Endothelial cell of umbilical vein (primary cell): ENCODE results near the gene LTO1. TPM values are rescaled to one million over a fixed set of nuclear protein-coding genes. Genes with fewer than 3 reads are reported as not detected.

Experiments used
- BruUV-seq: library from RNA; stranded (reverse); fragments of 400-500 nt; replicated peaks from 2 replicates; lab custom pipeline; 2021; lab: Mats Ljungman, UMichigan
- CTCF ChIA-PET: fragments of 300-600, 350-600 bp; sonication (Branson Sonifier 250); formaldehyde crosslinking; loops from one replicate; lab custom pipeline; 2021; ENCODE audit warnings: antibody characterized with exemption, inconsistent platforms; lab: Charles Lee
- POLR2A ChIA-PET: fragments of 300-600, 350-600 bp; sonication (Branson Sonifier 250); formaldehyde crosslinking; loops from one replicate; lab custom pipeline; 2021; ENCODE audit warnings: antibody characterized with exemption, inconsistent platforms; lab: Charles Lee
- DNase-seq: peaks from one replicate; pipeline ENCODE4 v3.0.0-alpha.2; 2011; ENCODE audit warnings: low read depth, low spot score
- FAIRE-seq: peaks from 2 replicates; lab custom pipeline; 2011; peaks lifted over from hg19 to GRCh38; lab: Jason Lieb, UNC
- H2AFZ ChIP-seq: 2 replicates; pipeline ENCODE4 v1.6.0; 2012; ENCODE audit warnings: low read depth, low read length, control low read depth, inconsistent platforms
- H3K27ac ChIP-seq: 2 replicates; pipeline ENCODE4 v1.5.1; 2011; ENCODE audit warnings: low read depth, mild to moderate bottlenecking, control low read depth, low read length, moderate library complexity; ENCODE audit not compliant: insufficient read depth
- H3K27me3 ChIP-seq, 2 experiments: 2 replicates each; pipeline versions ENCODE4 v1.6.0 to v1.6.1; 2011; ENCODE audit warnings: low read length in 2 of 2, mixed read lengths in 1 of 2; ENCODE audit not compliant: control insufficient read depth in 2 of 2, insufficient read depth in 2 of 2
- H3K36me3 ChIP-seq, 2 experiments: 2 replicates in 1 of 2; 3 replicates in 1 of 2; pipeline ENCODE4 v1.5.1; 2011; ENCODE audit warnings: low read length in 2 of 2, mild to moderate bottlenecking in 1 of 2, moderate library complexity in 1 of 2; ENCODE audit not compliant: control insufficient read depth in 2 of 2, insufficient read depth in 2 of 2; ENCODE audit errors: extremely low read depth in 1 of 2
- H3K4me1 ChIP-seq: 3 replicates; pipeline ENCODE4 v1.5.1; 2011; ENCODE audit warnings: mild to moderate bottlenecking, low read length; ENCODE audit not compliant: control insufficient read depth, insufficient read depth; ENCODE audit errors: extremely low read depth
- H3K4me2 ChIP-seq: 2 replicates; pipeline ENCODE4 v1.6.1; 2011; ENCODE audit warnings: low read length, control low read depth, mixed read lengths; ENCODE audit not compliant: insufficient read depth
- H3K4me3 ChIP-seq, 3 experiments: fragments of 200-600 bp in 1 of 3; sonication (generic), shearing (Covaris generic) in 1 of 3; replicated peaks in 1 of 3; 2 replicates each; pipeline ENCODE4 v1.5.1; 2011 to 2016; ENCODE audit warnings: control low read depth in 3 of 3, low read length in 3 of 3, mild to moderate bottlenecking in 2 of 3, inconsistent platforms in 1 of 3, low read depth in 1 of 3, moderate library complexity in 1 of 3; ENCODE audit not compliant: insufficient read depth in 1 of 3
- H3K79me2 ChIP-seq: 2 replicates; pipeline ENCODE4 v1.6.0; 2012; ENCODE audit warnings: low read length, inconsistent platforms; ENCODE audit not compliant: control insufficient read depth, insufficient read depth
- H3K9ac ChIP-seq: replicated peaks from 2 replicates; pipeline ENCODE3; 2011; ENCODE audit warnings: low read length, control low read depth; ENCODE audit not compliant: insufficient read depth; ENCODE audit errors: extremely low read depth
- H3K9me1 ChIP-seq: replicated peaks from 3 replicates; pipeline ENCODE4 v1.6.0; 2011; ENCODE audit warnings: mild to moderate bottlenecking, low read length; ENCODE audit not compliant: control insufficient read depth, insufficient read depth; ENCODE audit errors: extremely low read depth
- H3K9me3 ChIP-seq: replicated peaks from 2 replicates; pipeline ENCODE4 v1.5.1; 2012; ENCODE audit warnings: low read length, inconsistent platforms; ENCODE audit not compliant: control insufficient read depth, insufficient read depth
- H4K20me1 ChIP-seq: replicated peaks from 2 replicates; pipeline ENCODE3; 2011; ENCODE audit warnings: mild to moderate bottlenecking, low read length; ENCODE audit not compliant: control insufficient read depth, insufficient read depth; ENCODE audit errors: extremely low read depth
- CTCF ChIP-seq, 2 donors: IDR thresholded peaks; 1 replicate in 1 of 2; 2 replicates in 1 of 2; pipeline ENCODE4 v1.5.1; 2011; ENCODE audit warnings: low read length in 2 of 2, mild to moderate bottlenecking in 2 of 2, moderate library complexity in 2 of 2, control low read depth in 1 of 2, inconsistent platforms in 1 of 2, low read depth in 1 of 2; ENCODE audit not compliant: insufficient read depth in 1 of 2; ENCODE audit errors: extremely low read depth in 1 of 2
- EZH2 ChIP-seq: IDR thresholded peaks from 2 replicates; pipeline ENCODE4 v1.6.1; 2012; ENCODE audit warnings: borderline replicate concordance, low read depth, mild to moderate bottlenecking, moderate library complexity, low read length, inconsistent platforms; ENCODE audit not compliant: severe bottlenecking
- FOS ChIP-seq: IDR thresholded peaks from 2 replicates; pipeline ENCODE4 v1.6.1; 2011; ENCODE audit warnings: mild to moderate bottlenecking, low read length, moderate library complexity, borderline replicate concordance; ENCODE audit not compliant: insufficient read depth
- GATA2 ChIP-seq: IDR thresholded peaks from 2 replicates; pipeline ENCODE4 v1.7.0; 2011; ENCODE audit warnings: low read depth, mild to moderate bottlenecking, moderate library complexity, mixed read lengths, low read length; ENCODE audit not compliant: insufficient read length, insufficient read depth
- JUN ChIP-seq: IDR thresholded peaks from 2 replicates; pipeline ENCODE4 v1.6.1; 2011; ENCODE audit warnings: borderline replicate concordance, low read depth; ENCODE audit not compliant: insufficient read length, insufficient read depth
- MAX ChIP-seq: IDR thresholded peaks from 2 replicates; pipeline ENCODE4 v1.6.1; 2011; ENCODE audit not compliant: insufficient read depth, insufficient read length
- MYC ChIP-seq: IDR thresholded peaks from one replicate; pipeline ENCODE4 v1.6.1; 2011; ENCODE audit warnings: mild to moderate bottlenecking, low read depth, low read length
- POLR2A ChIP-seq: IDR thresholded peaks from 2 replicates; pipeline ENCODE4 v1.6.1; 2012; ENCODE audit warnings: low read depth, mild to moderate bottlenecking, control low read depth, low read length
- POLR2AphosphoS5 ChIP-seq: IDR thresholded peaks from 2 replicates; pipeline ENCODE4 v1.6.1; 2012; ENCODE audit warnings: low read depth, mild to moderate bottlenecking, control low read depth, low read length, moderate library complexity; ENCODE audit not compliant: insufficient read depth
- dilution Hi-C: fragments of 300-500 bp; cut with MboI; formaldehyde crosslinking; loops from one replicate; pipeline ENCODE4 v1.15.0; 2019; ENCODE audit warnings: low sequenced_read_pairs; ENCODE audit not compliant: extremely low pct_ligation_motif_present
- intact Hi-C: fragments of 100-400 bp; cut with micrococcal nuclease; formaldehyde crosslinking; loops from one replicate; pipeline ENCODE4 v1.10.0; 2022
- polyA plus RNA-seq, 4 experiments: library from polyadenylated mRNA; depleted of rRNA in 3 of 4; stranded (reverse) in 3 of 4; unstranded in 1 of 4; fragments of >200 nt; gene quantifications; 2 replicates each; pipeline versions ENCODE4 v1.2.1 to v1.2.3, GENCODE V29; 2011 to 2012; ENCODE audit warnings: missing spikeins in 1 of 4
- total RNA-seq: library from RNA; stranded (reverse); gene quantifications from 2 replicates; pipeline ENCODE4 v1.2.3, GENCODE V29; 2021

Gene LTO1
- total and polyA plus RNA-seq, 2 donors (not counting 3 experiments of a cell fraction or from before 2014, with no cell fraction given), result 26.8 to 30.9 TPM

GRCh38 chr11:69716891-69717747, 42.0 kb upstream of the LTO1 start:
- Histone ChIP-seq H2AFZ (no peak overlapping the region), H3K79me2 (no peaks in the 10 kb centered on the region), H3K9ac (no peak overlapping the region), H3K27me3 (peaks cover 22 to 24% of the 10 kb centered on the region in 2 experiments), H3K36me3 (no peaks in the 10 kb centered on the region), H4K20me1 (no peaks in the 10 kb centered on the region), H3K4me3 (no peak overlapping the region), H3K27ac (no peak overlapping the region), H3K9me3 (no peaks in the 10 kb centered on the region), H3K4me1 (no peaks in the 10 kb centered on the region), H3K9me1 (no peaks in the 10 kb centered on the region), H3K4me2 (no peak overlapping the region)
- intact Hi-C loops, result loop anchor here (10.0 kb wide), 1 partner anchor 478 kb away; no protein-coding TSS in a partner anchor
- FAIRE-seq, result no peak
- BruUV-seq, result no TSS peak
- ChIA-PET CTCF (interaction anchor here (1.6 to 3.8 kb wide), 3 partner anchors 84 to 479 kb away, joined by 4 to 20 read pairs (median 16); no protein-coding TSS in a partner anchor), POLR2A (no interaction called here)
- TF ChIP-seq MAX, result no peak
- no peak for TF ChIP-seq CTCF (IDR thresholded peaks at IDR 0.05; ENCODE audit: extremely low read depth in 1 of 2, insufficient read depth in 1 of 2, low read depth in 1 of 2, low read length in 2 of 2)
- no peak for TF ChIP-seq EZH2
- no peak for TF ChIP-seq POLR2A
- no peak for TF ChIP-seq GATA2
- TF ChIP-seq JUN, result no peak
- no peak for TF ChIP-seq MYC
- TF ChIP-seq FOS, result no peak
- TF ChIP-seq POLR2AphosphoS5, result no peak
- no peak for DNase-seq
- dilution Hi-C loops, result no loop called here
